Suprapubic skin (tissue), 4 donors: ENCODE results near the gene FARSA.

Experiments used
- CTCF ChIP-seq, 2 donors: fragments of 200-600 bp in 1 of 2; fragments of 450-650 bp in 1 of 2; sonication (generic) in 1 of 2; IDR thresholded peaks; one replicate each; pipeline ENCODE4 v1.5.1; 2016 to 2019; ENCODE audit warnings: antibody characterized with exemption in 2 of 2, mild to moderate bottlenecking in 1 of 2, moderate library complexity in 1 of 2
- EP300 ChIP-seq: sonication (generic); formaldehyde crosslinking; IDR thresholded peaks from one replicate; pipeline ENCODE4 v1.6.1; 2017; ENCODE audit warnings: antibody characterized with exemption
- POLR2AphosphoS5 ChIP-seq, 3 donors: sonication (generic); formaldehyde crosslinking; IDR thresholded peaks; one replicate each; pipeline ENCODE4 v1.6.1; 2017; ENCODE audit warnings: antibody characterized with exemption in 3 of 3

- TF ChIP-seq POLR2AphosphoS5 (IDR thresholded peaks at IDR 0.05) (no peak), CTCF (IDR thresholded peaks at IDR 0.05) (no peak), EP300 (no peak)
Observed at GRCh38 chr19:12932392-12933286, 872 bp downstream of the FARSA start.
